Measurements from ENCODE around the gene C3orf38.

DNA sequence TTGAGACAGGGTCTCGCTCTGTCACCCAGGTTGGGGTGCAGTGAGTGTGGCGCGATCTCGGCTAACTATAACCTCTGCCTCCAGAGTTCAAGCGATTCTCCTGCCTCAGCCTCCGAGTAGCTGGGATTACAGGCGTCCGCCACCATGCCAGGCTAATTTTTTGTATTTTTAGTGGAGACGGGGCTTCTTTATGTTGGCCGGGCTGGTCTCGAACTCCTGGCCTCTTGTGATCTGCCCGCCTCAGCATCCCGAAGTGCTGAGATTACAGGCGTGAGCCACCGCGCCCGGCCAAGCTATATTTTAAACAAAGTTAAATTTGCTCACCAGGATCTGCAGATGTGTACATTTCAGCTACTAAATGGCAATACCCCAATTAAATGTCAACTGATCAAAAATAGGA is 1.1 kb upstream of the C3orf38 start:
- no peak for TF ChIP-seq POLR2A (IDR thresholded peaks at IDR 0.05; ENCODE audit: low read depth, low read length)
- TF ChIP-seq TAF1 (IDR thresholded peaks at IDR 0.05; ENCODE audit: low read depth, low read length), result no peak
- no peak for TF ChIP-seq POLR2AphosphoS5 (IDR thresholded peaks at IDR 0.05; ENCODE audit: low read depth, low read length)

Data from GM12891 (cell line).